Choroid plexus epithelial cell (primary cell): ENCODE measurements around the gene NPVF.

Source experiments
- DNase-seq: peaks from one replicate; pipeline ENCODE4 v3.0.0-alpha.2; 2010; ENCODE audit warnings: low read depth
- H3K4me3 ChIP-seq: 2 replicates; pipeline ENCODE4 v1.5.1; 2011; ENCODE audit warnings: low read depth, mild to moderate bottlenecking, control low read depth, low read length, moderate library complexity
- TF ChIP-seq, protein P1 (sequence below): conservative IDR thresholded peaks from 2 replicates; pipeline ENCODE4 v1.5.1; 2011; ENCODE audit warnings: low read depth, mild to moderate bottlenecking, control low read depth, inconsistent platforms, low read length, moderate library complexity

Gene NPVF

DNA sequence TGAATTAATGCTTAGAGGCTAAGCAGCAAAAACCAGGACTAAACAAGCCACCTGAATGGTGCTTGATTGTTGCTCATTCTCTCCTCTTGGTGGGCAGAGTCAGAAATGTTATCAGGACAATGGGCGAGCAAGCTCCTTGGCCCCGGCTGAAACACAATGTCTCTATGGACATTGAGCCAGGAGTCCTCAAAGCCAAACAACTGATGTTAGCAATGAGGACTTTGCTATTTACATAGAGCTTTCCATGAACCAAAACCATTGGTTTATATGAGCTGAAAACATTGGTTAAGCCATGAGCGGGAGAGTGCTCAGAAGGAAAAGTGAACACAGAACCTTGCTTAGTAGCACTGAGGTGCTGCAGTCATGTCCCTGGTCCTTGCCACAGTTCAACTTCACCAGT, 21.5 kb upstream of the NPVF start:
- TF ChIP-seq, protein P1, sequence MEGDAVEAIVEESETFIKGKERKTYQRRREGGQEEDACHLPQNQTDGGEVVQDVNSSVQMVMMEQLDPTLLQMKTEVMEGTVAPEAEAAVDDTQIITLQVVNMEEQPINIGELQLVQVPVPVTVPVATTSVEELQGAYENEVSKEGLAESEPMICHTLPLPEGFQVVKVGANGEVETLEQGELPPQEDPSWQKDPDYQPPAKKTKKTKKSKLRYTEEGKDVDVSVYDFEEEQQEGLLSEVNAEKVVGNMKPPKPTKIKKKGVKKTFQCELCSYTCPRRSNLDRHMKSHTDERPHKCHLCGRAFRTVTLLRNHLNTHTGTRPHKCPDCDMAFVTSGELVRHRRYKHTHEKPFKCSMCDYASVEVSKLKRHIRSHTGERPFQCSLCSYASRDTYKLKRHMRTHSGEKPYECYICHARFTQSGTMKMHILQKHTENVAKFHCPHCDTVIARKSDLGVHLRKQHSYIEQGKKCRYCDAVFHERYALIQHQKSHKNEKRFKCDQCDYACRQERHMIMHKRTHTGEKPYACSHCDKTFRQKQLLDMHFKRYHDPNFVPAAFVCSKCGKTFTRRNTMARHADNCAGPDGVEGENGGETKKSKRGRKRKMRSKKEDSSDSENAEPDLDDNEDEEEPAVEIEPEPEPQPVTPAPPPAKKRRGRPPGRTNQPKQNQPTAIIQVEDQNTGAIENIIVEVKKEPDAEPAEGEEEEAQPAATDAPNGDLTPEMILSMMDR: no peak
- H3K4me3 ChIP-seq: no peak overlapping the region
- no peak for DNase-seq

DNA sequence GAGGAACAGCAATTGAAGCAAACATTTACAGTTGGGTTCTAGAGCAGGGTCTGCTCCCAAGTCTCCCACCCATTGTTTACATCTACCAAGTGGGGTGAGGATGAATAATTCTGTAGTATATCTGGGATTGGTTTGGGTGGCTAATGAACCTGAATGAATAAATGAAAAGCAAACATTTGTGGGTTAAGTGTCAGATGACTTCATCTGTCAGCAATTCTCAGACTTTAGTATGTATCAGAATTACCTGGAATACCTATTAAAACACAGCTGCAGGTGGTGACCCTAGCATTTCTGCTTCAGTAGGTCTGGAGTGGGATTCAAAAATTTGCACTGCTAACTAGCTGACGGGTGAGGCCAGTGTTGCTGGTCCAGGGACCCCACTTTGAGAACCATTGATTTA, 18.0 kb upstream of the NPVF start:
- no peak for DNase-seq
- TF ChIP-seq, protein P1: no peak
- no peak overlapping the region for H3K4me3 ChIP-seq

DNA sequence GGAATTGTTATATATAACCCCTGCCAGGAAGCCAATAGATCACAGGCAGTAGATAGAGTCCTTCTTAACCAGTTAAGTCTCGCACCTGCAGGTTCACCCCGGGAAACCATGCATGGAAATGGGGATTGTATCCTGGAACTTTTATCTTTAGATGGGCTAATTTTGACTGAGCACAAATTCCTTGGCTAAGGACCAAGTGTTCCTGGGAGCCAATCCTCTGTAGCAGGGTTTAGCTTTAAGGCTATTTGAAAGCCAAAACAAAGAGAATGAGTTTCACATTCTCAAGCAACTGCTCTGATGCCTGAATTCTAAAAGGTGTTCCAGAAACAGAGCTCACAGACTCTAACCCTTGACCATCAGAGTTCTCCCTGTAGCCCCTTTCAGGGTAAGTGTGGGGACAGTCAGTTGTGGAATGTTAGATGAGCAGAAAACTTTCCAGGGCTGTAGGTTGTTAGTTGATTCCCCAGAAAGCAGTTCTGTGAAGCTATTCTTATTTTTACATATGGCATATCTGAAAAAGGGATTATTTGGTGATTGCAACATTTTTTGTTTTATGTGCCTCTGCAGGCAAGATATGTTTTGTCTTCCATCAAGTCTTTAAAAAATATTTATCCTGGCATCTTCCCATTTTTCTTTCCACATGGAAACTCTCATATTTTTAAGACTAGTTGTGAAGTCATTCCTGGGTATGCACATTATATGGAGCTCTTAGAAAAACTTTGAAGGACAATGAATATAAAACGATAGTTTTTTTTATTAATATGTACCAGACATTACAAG, 16.2 kb upstream of the NPVF start:
- H3K4me3 ChIP-seq: no peak overlapping the region
- DNase-seq: no peak
- TF ChIP-seq, protein P1: no peak

DNA sequence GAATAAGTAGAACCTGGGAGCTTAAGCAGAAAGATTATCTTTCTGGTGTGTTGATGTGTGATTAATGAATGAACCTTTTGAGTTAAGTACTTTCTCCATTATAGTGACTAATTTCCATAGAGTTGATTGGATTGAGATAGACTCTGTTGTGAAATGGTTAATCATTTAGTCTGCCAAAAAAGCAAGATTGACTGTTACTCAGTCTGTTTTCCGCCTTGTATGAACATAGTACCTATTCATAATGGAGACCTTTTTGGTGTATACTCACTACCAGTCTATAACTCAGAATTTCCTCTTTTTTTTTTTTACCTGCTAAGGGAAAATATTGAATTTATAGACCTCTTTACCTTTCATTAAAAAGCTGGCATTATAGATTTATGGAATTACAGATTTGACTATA, 14.4 kb upstream of the NPVF start:
- no peak overlapping the region for H3K4me3 ChIP-seq
- TF ChIP-seq, protein P1: no peak
- DNase-seq: no peak

DNA sequence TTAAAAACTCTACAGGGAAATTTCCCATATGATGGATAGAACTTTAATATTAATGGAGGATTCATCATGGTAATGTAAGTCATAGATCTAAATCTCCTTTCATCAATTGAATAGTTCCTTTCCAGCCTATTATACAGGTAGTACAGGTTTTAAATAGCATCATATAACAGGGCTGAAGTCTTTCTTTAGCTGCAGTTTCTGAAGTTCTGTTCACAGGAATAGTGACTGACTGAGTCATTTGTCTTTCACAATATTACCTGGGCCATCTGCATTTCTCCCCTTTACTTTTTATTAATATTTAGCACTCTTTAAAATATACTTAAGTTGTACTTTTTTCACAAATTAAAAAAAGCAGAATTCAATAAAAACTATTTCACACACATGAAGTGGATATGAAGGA, 12.6 kb upstream of the NPVF start:
- TF ChIP-seq, protein P1: no peak
- no peak for DNase-seq
- no peak overlapping the region for H3K4me3 ChIP-seq

DNA sequence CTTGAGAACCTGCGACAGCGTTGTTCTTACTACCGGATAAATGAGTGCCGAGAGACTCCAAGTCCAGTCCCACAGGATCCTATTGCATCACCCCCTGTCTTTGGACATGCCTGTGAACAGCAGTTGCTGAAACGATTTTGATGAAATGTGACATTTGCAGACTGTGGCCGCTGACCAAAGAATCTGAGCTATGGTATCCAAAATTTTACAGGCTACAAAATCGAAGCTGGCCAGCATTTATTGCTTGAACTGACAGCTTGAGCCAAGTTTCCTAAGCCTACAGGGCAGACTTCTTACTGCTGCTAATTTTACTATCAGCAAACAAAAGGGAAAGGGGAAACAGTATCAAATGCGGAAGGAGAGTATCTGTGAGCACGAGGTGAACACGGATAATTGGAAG, 12.1 kb upstream of the NPVF start:
- DNase-seq: no peak
- H3K4me3 ChIP-seq: no peak overlapping the region
- TF ChIP-seq, protein P1: no peak

DNA sequence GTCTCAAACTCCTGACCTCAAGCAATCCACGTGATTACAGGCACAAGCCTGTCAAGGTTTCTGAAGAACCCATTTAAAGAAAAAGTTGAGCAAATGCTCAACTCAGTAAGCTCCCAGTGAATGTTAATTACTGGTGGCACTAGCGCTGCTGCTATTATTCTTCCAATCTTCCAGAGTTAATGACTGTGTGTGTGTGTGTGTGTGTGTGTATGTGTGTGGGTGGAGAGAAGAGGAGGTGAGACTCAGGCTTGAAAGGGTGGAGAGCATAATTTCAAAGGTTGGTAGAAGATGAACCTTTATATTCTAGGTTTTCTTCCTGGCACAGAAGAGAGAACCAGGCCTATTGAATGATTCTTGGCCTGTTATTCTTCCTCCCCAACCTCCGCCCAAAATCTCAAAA, 11.6 kb upstream of the NPVF start:
- DNase-seq: no peak
- TF ChIP-seq, protein P1: no peak
- no peak overlapping the region for H3K4me3 ChIP-seq
